IPS DF 4.7 (cell line): ENCODE measurements around the gene NEK2.
"Not testable (repeated sequence)": the region's sequence is repeated elsewhere in the genome, so short reads cannot be mapped to it uniquely, and the experiment has no call there.

Experiments used
- DNase-seq: peaks from one replicate; pipeline ENCODE4 v3.0.0-alpha.2; 2013; ENCODE audit warnings: low spot score; ENCODE audit errors: extremely low read depth

Gene NEK2

DNA sequence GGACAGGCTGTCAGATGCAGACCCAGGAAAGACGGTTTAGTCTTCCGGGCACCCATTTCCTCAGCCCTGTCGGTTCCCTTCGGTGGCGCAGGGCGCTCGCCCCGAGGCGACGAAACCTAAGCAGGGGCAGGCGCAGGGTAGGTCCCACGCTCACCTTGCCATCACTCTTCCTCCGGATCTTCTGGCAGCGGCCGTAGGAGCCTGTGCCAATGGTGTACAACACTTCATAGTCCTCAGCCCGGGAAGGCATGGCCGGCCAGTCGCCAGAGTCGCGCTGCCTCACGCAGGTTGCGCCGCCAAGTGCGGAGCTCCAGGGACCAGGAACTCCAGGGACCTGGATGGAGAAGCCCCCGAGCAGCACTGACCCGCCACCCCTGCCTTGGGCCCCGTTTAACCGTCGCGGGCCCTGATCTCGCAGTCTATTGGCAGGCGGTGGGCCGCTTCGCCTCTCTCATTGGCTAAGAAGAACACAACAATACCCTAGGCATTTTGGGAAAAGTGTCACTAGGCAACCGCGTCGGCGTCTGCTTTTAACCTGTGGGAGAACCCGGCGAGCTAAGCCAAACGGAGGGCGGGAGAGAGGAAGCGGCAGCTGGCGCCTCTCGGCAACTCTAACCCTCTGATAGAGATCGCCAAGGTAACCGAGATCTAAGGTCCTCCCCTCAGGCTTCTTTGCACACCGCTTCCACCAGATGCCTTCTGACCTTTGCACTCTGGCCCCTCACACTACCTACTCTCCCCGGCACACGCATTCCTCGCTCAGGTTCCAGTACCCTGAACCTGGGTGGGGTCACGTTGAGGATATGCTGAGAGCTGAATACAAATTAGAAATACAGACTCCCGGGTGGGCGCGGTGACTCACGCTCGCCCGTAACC, at the start of gene NEK2:
TSS of gene NEK2 (minus strand) at position 392 of the 876 bp plus-strand sequence. CDS start at position 250, 142 bp downstream.
- peak; percentile 95 for DNase-seq

DNA sequence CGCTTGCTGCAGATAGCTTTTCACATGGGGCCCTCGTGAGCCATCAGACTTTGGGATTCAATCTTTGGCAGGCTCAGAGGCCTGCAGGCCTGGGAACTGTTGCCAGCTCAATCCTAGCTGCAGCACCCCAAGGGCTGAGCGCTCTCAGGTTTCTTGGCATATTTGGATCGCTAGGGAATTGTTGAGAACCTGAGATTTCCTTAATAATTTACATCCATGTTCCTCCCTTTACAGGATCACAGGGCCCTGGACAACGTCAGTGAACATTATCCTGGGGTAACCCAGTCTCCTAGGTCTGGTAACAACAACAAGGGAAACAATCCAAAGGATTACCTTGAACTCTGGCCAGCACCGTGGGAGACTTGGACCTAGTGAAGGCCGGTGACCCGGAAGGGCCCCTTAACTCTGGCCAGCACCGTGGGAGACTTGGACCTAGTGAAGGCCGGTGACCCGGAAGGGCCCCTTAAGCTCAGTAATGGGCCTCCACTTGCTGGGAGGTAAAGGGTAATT, 49.3 kb upstream of the NEK2 start:
- no peak for DNase-seq

DNA sequence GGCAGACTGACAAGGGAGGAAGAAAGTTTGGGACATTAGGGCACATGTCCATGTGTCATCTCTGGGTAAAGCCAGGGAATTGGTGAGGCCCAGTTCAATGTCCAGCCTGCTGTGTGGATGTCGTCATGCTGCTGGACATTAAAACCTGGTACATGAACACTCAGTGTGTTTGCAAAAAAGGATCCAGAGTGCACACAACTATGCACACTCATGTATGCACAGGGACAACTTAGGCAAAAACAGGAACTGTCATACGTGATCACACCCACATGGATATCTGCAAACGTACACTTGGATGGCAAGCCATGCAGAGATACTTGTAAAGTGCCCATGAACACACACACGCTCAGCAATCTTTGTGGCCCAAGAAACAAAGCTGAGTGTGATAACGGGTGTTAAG, 47.9 kb upstream of the NEK2 start:
- DNase-seq: no peak

DNA sequence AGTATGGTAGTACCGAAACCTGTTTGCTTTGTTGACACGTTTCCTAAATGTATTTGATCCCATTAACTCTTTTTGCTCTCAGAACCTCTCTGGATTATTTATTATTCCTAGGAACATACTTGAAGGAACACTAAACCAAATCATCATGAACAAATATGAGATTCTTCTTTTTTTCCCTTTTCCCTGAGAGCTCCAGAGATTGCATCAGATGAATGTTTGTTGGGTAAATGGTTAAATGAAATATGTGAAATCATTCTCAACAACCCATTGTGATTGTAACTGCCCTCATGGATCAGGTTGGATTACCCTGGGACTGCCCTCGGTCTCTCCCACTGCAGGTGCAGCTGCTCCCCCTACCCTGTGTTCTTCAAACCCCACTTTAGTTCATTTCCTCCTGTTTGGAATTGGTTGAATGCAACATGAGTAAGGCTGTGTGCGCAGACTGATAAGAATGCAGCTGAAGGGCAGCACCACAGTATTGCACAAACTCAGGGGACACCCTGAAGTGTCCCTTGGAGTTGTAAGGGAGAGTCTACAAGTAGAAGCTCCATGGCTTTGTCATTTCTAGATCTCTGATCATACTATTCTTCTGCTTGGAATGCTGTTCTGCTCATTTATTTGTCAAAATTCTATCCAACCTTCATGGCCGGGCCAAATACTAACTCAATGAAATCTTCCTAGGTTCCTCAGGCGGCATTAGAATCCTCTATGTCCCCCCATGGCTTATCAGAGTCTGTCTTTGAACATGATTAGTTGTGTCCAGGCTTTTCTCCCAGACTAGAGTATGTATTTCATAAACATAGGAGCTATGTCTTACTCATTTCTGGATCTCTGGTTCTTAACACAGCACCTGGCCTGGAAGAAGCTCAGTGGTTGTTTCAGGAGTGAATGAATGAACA, 47.1 kb upstream of the NEK2 start:
- DNase-seq: no peak

DNA sequence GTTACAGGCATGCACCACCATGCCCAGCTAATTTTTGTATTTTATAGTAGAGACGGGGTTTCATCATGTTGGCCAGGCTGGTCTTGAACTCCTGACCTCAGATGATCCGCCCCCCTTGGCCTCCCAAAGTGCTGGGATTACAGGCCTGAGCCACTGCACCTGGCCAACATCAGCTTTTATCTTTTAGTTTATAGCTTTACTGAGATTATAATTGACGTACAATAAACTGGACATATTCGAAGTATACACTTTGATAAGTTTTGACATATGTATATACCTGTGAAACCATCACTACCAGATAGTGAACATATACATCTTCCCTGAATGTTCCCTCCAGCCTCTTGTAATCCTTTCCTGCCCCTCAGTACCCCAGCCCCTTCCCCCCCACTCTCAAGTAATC, 41.1 kb upstream of the NEK2 start:
- not testable (repeated sequence) for DNase-seq

DNA sequence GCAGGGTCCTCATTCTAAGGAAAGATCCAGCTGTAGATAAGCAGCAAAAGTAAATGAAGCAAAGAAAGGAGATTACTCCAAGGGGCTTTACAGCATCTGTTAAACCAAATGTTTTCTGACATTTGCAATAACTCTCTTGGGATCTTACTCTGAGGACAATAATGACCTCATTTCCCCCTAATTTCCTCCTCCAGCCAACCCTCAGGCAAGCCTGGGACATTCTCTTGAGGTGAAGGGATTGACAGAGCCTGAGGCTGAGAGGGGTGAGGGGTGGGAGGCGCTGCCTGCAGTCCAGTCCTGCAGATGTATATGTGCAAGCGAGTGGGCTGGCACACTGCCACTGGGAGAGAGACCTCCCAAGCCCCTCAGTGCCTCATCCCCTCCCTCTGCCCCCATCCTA, 40.5 kb upstream of the NEK2 start:
- no peak for DNase-seq

DNA sequence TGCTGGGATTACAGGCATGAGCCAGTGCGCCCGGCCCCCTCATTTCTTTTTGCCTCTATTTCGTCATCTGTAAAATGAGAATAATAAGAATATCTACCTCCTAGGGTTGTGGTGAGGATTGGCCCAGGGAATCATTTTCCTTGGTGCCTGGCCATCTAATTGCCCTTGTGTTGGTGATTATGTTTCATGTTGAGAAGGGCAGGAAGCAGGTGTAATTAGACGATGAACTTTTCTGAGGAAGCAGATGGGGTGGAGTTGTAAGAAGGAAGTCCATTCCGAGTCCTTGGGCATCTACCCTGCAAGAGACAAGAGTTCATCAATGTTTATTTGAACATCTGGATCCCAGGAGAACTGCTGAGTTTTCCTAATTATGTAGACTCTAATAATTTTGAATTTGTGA, 38.7 kb upstream of the NEK2 start:
- DNase-seq: no peak

DNA sequence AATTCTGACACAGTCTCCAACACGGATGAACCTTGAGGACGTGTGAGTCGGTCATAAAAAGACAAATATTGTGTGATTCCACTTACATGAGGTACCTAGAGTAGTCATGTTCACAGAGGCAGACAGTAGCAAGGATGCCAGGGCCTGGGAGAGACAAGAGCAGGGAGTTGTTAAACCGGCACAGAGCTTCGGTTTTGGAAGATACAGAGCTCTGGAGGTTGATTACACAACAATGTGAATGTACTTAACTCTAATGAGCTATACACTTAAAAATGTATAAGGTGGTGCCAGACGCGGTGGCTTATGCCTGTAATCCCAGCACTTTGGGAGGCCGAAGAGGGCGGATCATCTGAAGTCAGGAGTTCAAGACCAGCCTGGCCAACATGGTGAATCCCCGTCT, 37.8 kb upstream of the NEK2 start:
- DNase-seq: no peak

DNA sequence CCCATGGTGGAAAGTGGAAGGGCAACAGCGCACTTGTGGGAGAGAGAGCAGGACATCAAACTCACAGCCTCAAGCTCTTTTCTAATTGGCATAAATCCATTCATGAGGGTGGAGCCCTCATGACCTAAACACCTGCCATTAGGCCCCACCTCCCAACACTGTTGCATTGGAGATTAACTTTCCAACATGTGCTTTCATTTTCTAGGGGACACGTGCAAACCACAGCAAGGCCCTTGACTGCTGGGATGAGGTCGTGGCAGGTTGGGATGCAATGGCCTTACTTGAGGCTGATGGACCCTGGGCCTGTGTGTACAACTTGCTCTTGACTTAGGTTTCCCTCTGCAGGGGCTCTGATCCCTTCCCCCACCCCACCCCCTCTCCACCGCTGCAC, 35.9 kb upstream of the NEK2 start:
- no peak for DNase-seq

DNA sequence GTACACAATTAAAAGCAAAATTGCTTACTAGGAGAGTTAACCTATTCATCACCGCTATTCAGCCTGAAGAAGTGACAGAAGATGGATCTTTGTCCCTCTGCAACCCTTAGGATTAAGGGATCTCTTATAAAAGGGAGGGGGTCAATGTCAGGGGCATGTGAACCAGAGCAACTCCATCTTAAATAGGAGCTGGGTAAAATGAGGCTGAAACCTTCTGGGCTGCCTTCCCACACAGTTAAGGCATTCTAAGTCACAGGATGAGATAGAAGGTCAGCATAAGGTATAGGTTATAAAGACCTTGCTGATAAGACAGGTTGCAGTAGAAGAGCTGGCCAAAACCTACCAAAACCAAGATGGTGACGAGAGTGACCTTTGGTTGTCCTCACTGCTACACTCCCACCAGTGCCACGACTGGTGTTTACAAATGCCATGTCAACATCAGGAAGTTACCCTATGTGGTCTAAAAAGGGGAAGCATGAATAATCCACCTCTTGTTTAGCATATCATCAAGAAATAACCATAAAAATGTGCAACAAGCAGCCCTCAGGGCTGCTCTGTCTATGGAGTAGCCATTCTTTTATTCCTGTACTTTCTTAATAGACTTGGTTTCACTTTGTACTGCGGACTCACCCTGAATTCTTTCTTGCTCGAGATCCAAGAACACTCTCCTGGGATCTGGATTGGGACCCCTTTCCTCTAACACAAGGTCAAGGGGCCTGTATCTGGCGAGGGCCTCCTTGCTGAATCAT, 35.3 kb upstream of the NEK2 start:
- DNase-seq: no peak

DNA sequence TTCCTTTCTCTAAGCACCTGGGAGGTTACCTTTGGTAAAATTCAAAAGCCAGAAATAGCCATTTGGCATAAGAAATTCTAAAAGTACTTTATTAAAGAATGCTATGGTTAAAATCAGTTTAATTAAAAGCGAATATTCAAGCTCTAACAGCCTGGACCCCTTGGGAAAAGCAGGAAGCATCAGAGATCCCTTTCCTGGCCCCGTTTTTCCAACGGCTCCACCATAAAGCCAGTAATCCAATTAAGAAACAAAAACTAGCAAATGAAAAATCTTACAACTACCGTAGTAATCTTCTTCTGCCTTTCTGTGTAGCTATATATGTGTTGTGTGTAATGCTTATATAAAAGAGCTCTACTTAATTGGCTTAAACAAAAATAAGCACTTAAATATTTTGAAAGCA, 33.5 kb upstream of the NEK2 start:
- DNase-seq: no peak

DNA sequence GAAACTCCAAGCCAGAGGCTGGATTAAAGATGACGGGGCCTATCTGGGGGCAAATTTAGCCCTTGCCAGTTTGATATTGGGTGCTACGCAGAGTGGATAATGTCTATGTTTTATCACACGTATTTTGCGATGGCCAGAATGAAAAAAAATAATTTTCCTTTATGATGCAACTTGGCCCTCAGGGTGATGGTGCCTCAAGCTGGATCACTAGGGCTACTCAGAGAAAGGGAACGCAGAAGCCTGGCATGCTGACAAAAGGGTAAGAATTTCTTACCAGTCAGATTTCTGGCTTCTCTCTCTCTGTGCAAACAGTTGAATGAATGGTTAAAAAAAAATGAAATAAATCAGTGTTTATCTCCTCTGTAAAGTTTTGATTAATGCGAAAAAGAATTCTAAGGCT, 32.6 kb upstream of the NEK2 start:
- DNase-seq: no peak

DNA sequence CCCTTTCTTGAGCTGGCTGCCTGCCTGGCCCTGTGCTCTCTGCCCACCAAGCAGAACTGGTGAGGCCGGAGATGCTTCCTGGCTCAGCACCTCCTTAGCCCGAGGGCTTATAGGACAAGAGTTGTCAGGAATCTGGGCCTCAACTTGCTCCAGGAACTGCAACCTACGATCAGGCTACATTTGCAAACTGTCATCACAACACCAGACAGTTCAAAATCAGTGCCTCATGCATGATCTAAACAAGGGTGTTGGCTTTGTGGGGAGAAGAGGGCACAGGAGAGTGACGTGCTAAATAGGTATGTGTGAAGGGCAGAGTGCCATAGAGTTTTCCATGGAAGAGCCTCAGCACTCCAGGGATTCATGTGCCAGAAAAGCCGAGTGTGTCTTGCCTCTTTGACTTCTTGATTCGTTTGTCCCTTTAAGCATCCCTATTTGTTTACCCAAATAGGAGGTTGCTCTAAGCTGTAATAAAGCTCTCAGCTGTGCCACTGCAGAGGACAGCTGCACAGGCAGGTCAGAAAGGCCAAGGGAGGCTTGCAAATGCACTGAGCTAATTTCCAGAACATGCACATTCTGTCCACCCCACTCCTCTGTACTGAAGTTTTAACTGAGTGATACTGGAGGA, 30.2 kb upstream of the NEK2 start:
- DNase-seq: no peak

DNA sequence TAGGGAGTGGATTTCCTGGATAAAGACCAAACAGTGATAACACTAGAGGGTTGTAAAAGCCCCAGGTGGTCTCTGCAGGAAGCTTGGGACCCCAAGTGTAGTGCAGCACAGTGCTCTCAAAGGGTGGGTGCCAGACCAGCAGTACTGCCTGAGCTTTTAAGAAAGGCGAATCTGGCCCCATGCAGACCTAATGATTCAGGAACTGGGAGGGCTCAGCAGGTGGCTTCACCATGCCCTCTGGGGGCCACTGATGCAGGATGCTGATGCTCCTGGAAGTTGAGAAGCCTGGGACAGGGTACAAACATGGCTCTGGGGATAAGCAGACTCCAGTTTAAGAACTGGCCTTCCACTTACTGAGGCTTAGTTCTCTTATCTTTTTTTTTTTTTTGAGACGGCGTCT, 29.1 kb upstream of the NEK2 start:
- DNase-seq: no peak

DNA sequence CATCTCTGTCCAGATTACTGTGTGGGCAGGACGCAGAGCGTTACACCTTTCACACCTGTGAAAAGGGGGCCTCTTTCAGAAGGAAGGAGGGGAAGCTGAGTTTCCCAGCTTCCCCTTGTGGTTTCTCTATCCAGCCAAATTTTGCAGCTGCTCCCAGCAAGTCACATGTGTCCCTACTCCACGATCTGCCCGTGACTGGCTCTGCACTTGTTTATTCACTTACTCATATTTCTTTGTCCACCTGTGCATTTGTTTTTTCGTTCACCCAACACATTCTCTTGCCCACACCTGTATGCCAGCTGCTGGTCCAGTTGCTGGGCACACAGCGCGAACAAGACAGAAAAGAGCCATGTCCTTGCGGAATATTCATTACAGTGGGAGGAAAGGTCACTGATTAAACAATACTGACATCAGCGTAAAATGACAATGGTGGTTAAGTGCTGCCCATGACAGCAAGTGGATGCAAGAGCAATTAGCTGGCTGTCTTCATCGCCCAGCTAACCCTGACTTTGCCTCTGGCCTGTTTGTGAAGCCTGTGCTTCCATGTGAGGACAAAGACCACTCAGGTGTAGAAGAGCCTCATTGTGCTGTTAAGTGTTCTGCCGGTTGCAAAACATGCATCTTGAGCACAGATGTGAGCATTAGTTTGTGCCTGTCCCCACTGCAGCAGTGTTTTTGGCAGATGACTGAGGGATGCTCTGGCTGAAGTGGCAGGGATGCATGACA, 28.6 kb upstream of the NEK2 start:
- DNase-seq: no peak

DNA sequence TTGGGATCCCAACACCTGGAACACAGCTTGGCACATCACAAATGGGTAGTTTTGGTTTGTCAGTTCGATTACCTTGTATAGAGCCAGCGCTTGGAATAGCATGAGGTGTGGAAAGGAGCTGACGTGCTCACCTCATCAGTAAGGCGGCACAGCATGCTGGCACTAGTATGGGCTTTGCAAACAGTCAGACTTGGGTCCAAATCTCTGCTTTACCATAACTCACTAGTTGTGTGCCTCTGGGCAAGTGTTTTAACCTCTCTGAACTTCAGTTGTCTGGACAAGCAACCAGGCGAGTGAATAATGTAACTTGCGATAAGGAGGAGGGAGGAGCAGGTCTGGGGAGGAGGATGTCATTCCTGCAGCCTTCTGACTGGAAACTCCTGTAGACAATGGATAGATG, 26.3 kb upstream of the NEK2 start:
- no peak for DNase-seq

DNA sequence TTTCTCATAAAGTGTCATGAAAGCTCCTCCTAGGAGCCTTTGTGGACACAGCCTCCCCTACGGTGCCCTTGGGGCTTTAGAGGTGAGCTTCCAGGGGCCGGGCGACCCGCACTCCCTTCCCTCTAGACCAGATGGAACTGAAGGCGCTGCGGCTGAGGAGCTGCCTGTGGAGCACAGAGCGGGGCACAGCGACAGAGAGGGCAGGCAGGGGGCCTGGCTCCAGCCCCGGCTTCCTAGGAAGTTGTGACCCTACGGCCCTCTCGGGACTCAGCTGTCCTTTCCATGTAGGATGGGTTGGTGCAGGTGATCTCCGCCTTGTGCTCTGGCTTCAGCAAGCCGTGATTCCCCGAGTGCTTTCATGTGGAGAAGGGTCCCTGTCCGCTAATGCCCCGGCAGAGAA, 23.6 kb upstream of the NEK2 start:
- DNase-seq: no peak

DNA sequence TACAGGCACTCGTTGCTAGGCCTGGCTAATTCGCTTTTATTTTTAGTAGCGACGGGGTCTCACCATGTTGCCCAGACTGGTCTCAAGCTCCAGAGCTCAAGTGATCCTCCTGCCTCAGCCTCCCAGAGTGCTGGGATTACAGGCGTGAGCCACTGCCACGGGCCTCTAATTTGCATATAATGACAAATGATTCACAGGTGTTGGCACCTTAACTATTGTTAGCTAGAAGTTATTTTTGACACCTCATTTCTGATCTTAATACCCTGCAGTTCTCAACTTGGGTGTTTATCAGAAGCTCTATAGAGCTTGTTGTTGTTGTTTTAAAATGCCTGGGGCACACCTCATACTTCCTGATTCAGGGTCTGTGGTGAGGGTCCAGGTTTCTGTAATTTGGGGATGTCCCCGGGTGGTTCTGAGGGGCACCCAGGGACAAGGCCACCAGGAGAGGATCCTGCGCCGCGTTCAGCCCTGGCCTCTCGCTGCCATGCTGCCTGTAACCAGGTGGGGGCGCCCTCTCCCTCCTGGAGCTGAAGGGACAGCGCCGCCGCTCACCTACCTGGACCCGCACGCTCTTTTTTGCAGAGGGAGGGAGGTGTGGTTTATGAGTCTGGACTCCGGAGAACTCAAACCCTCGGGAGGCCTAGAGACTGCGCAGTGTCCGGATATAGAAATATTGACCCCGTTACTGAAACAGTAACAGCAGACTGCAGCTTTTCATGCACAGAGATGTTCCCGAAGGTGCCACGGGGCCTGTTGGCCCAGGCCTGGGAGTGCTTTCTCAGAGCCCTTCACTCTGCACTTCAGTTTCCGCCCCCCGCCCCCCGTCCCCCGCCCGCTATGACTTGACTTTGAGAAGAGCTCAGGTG, 23.0 kb upstream of the NEK2 start:
- DNase-seq: no peak

DNA sequence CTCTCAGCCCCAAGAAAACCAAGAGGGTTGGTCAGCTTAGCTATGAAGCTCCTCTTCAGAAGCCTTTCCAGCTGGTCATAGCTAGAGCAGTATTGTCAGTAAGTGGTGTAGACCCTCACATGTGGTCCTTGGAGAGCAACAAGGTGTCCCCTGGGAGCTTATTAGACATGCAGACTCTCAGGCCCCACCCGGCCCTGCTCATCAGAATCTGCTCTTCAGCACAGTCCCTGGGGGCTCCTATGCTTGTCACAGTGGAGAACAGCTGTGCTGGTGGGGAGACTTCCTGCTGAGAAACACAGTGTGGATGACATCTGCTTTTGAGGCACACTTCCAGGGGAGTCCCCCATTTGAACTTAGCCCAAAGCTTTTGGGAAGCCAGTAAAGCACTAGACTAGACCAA, 21.9 kb upstream of the NEK2 start:
- DNase-seq: no peak
